Measurements from ENCODE around the gene ITGB2. TPM values are rescaled to one million over a fixed set of nuclear protein-coding genes. Genes with fewer than 3 reads are reported as not detected.

The ITGB2 gene
- total RNA-seq, 1 donor from 2014 or later, result 35.1 TPM

DNA sequence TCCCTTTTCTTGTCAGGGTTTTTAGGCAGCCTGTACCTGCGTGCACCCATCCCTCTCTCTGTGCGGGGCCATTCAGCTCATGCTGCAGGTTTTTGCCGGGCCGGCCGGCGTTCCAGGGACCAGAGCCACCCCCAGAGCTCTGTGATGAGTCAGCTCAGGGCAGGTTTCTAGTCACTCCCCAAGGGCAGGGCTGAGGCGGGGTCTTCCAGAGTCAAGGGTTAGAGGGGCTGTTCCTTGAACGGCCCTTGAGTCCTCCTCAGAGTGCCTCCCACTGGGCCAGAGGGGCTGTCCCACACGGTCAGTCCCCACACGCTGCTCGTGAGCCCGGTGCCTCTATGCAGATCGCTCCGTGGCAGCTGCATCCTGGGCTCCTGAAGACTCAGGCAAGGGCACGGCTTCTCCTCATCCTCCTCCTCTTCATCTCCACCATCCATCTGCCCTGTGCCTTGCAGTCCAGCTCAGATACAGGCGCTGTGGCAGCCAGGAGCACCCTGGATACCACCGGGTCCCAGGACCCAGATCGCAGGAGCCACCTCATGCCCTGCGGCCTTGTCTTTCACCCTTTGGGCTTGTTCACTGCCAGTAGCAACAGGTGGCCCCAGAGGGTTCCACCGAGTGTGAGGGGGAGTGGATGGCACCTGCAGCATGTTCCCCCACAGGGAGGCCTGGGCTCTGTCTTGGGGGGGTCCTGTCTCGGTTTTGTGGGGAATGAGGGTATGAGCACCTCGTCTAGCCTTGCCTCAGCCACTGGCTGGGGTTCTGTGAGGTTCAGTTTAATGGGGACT, 36.5 kb upstream of the ITGB2 start:
- Histone ChIP-seq H3K4me3 (no peak overlapping the region), H3K27me3 (no peaks in the 10 kb centered on the region), H3K27ac (no peak overlapping the region), H3K4me1 (peaks cover 24% of the 10 kb centered on the region), H3K36me3 (no peaks in the 10 kb centered on the region), H3K9me3 (no peaks in the 10 kb centered on the region)
- TF ChIP-seq, protein P1, sequence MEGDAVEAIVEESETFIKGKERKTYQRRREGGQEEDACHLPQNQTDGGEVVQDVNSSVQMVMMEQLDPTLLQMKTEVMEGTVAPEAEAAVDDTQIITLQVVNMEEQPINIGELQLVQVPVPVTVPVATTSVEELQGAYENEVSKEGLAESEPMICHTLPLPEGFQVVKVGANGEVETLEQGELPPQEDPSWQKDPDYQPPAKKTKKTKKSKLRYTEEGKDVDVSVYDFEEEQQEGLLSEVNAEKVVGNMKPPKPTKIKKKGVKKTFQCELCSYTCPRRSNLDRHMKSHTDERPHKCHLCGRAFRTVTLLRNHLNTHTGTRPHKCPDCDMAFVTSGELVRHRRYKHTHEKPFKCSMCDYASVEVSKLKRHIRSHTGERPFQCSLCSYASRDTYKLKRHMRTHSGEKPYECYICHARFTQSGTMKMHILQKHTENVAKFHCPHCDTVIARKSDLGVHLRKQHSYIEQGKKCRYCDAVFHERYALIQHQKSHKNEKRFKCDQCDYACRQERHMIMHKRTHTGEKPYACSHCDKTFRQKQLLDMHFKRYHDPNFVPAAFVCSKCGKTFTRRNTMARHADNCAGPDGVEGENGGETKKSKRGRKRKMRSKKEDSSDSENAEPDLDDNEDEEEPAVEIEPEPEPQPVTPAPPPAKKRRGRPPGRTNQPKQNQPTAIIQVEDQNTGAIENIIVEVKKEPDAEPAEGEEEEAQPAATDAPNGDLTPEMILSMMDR (IDR thresholded peaks at IDR 0.05), result no peak
- TF ChIP-seq POLR2A (IDR thresholded peaks at IDR 0.05), result no peak
- no peak for TF ChIP-seq POLR2AphosphoS5 (IDR thresholded peaks at IDR 0.05; ENCODE audit: insufficient read depth in 1 of 2, low read depth in 1 of 2)
- intact Hi-C loops (cut with DNase I), result loop anchor here (10.0 kb wide), 1 partner anchor 488 kb away; no protein-coding TSS in a partner anchor
- no peak for DNase-seq (ENCODE audit: extremely low spot score in 2 of 2)

DNA sequence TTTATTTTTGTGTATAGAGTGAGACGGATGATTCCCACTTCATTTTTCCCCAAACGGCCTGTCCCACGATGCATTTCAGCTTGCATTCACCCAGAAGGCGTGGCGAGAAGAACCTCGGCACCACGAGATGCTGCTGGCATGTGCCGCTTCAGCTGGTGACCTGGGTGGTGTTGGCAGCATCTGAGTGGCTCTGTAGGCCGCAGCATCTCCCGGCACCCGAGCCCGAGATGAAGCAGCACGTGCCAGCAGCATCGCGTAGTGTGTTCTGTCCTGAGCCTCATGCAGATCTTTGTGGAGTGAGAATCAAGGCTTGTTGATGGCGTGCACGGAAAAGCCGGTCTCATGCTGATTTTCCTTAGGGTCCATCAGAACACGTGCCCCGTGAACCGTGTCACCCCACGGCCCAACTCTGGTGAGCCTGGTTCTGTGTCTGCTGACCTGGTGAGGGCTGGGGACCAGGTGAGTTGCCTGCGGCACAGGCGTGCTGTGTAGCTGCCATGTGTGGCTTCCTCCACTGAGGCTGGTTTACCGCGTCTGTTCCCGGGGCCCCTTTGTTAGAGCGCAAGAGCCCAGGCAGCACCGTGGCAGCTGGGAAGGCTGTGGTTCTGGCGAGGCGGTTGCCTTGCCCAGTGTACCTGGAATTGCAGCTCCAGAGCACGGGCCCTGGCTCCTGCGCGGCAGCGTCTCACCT, 35.8 kb upstream of the ITGB2 start:
- Histone ChIP-seq H3K36me3 (no peaks in the 10 kb centered on the region), H3K4me1 (peaks cover 24% of the 10 kb centered on the region), H3K27me3 (no peaks in the 10 kb centered on the region), H3K27ac (no peak overlapping the region), H3K9me3 (no peaks in the 10 kb centered on the region), H3K4me3 (no peak overlapping the region)
- TF ChIP-seq, protein P1 (IDR thresholded peaks at IDR 0.05), result no peak
- TF ChIP-seq POLR2A (IDR thresholded peaks at IDR 0.05) (no peak), POLR2AphosphoS5 (IDR thresholded peaks at IDR 0.05; ENCODE audit: insufficient read depth in 1 of 2, low read depth in 1 of 2) (no peak)
- intact Hi-C loops (cut with DNase I), result loop anchor here (10.0 kb wide), 1 partner anchor 488 kb away; no protein-coding TSS in a partner anchor
- DNase-seq (ENCODE audit: extremely low spot score in 2 of 2), result no peak

- Histone ChIP-seq H3K9me3 (no peaks in the 10 kb centered on the region), H3K27me3 (no peaks in the 10 kb centered on the region), H3K4me3 (no peak overlapping the region), H3K36me3 (no peaks in the 10 kb centered on the region), H3K4me1 (peaks cover 24% of the 10 kb centered on the region), H3K27ac (no peak overlapping the region)
- no peak for DNase-seq (ENCODE audit: extremely low spot score in 2 of 2)
- TF ChIP-seq POLR2AphosphoS5 (IDR thresholded peaks at IDR 0.05; ENCODE audit: insufficient read depth in 1 of 2, low read depth in 1 of 2), result no peak
- TF ChIP-seq, protein P1 (IDR thresholded peaks at IDR 0.05), result no peak
- no peak for TF ChIP-seq POLR2A (IDR thresholded peaks at IDR 0.05)
- intact Hi-C loops (cut with DNase I), result loop anchor here (10.0 kb wide), 1 partner anchor 489 kb away; no protein-coding TSS in a partner anchor
Observed at GRCh38 chr21:44955798-44956175, 35.1 kb upstream of the ITGB2 start.

DNA sequence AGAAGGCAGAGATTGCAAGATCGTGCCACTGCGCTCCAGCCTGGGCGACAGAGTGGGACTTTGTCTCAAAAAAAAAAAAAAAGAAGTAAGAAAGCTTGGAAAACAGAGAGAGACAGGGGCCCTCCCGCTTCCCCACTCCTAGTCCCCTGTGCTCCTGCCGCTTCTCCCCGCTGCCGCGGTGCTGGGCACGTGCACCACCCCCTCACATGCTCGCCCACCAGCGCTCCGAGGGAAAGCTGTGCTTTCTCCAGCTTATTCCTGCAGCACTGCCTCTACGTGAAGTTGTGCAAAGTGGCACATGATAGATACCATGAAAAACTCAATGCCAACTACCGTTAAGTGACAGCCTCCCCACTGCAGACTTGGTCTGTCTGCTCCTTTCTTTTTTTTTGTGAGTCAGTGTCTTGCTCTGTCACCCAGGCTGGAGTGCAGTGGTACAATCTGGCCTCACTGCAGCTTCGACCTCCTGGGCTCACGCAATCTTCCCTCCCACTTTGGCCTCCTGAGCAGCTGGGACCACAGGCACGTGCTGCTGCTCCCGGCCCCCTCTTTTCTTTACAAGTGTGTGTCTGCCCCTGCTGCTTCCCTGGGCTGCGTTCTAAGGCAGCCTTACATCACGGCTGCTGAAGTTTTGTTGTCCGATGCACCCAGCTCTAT, 34.6 kb upstream of the ITGB2 start:
- Histone ChIP-seq H3K27ac (no peak overlapping the region), H3K4me3 (no peak overlapping the region), H3K27me3 (no peaks in the 10 kb centered on the region), H3K9me3 (no peaks in the 10 kb centered on the region), H3K36me3 (no peaks in the 10 kb centered on the region), H3K4me1 (peaks cover 26% of the 10 kb centered on the region)
- intact Hi-C loops (cut with DNase I), result loop anchor here (10.0 kb wide), 1 partner anchor 490 kb away; no protein-coding TSS in a partner anchor
- TF ChIP-seq POLR2AphosphoS5 (IDR thresholded peaks at IDR 0.05; ENCODE audit: insufficient read depth in 1 of 2, low read depth in 1 of 2), result no peak
- TF ChIP-seq POLR2A (IDR thresholded peaks at IDR 0.05), result no peak
- no peak for DNase-seq (ENCODE audit: extremely low spot score in 2 of 2)

DNA sequence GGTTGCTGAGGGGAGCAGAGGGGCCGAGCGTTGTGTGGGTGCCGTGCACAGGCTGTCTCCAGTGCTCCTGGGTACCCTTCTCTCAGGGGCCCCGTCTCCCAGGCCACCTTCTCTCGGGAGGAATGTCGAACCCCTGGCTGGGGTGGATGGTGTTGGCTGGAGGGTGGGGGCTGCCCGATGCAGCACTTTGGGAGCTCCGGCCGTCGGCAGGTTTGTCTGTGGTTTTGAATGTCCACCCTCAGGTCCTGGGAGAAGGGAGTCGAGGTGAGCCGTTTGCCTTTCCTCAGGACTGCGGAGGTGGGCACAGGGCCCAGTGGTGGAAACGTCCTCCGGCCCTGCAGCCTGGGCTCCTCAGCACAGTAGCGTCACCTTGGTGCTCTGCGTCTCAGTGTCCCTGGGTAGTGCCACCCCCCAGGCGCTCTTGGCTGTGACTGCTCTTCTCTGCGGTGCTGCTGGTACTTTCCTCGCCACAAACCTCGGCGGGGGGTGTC, 33.6 kb upstream of the ITGB2 start:
- Histone ChIP-seq H3K9me3 (no peaks in the 10 kb centered on the region), H3K4me1 (peaks cover 25% of the 10 kb centered on the region), H3K27ac (no peak overlapping the region), H3K4me3 (no peak overlapping the region), H3K27me3 (no peaks in the 10 kb centered on the region), H3K36me3 (no peaks in the 10 kb centered on the region)
- DNase-seq (ENCODE audit: extremely low spot score in 2 of 2), result no peak
- TF ChIP-seq POLR2A (IDR thresholded peaks at IDR 0.05) (no peak), POLR2AphosphoS5 (IDR thresholded peaks at IDR 0.05; ENCODE audit: insufficient read depth in 1 of 2, low read depth in 1 of 2) (no peak)
- TF ChIP-seq, protein P1 (IDR thresholded peaks at IDR 0.05), result no peak
- intact Hi-C loops (cut with DNase I), result loop anchor here (10.0 kb wide), 1 partner anchor 490 kb away; no protein-coding TSS in a partner anchor
